ENCODE data around the gene KRT76.
"Not testable (repeated sequence)": the region's sequence is repeated elsewhere in the genome, so short reads cannot be mapped to it uniquely, and the experiment has no call there.

The KRT76 gene

DNA sequence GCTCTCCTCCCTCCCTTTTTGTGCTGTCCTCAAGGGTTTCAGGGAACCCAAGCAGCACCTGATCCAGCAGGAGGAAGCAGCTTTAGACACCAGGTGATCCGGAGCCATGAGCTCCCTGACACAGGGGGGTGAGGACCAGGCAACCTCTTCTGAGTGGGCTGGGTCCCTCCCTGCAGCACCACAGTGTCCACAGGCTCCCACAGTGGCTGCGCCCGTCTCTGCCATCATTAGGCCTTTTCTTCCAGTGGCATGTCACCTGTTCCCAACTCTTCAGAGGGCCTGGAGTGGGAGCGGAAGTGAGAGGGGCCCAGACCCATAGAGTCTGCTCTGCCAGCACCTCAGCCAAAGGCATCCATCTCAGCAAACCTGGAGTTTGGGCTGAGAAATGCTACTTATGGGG, 421 bp upstream of the KRT76 start:
- DNase-seq = no peak

DNA sequence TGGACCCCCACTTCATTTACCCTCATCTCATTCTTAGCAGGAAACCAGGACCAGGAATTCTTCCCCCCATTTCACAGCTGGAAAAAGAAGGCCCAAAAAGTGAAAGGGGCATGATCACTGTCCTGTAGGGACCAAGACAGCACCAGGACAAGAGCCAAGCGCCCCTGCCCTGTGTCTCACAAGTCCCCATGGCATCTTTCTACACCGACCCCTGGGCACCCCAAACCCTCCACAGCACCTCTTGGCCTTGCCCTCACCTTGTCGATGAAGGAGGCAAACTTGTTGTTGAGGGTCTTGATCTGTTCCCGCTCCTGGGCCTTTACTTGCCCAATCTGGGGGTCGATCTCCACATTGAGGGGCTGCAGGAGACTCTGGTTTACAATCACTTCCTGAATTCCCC, 710 bp downstream of the KRT76 start:
- DNase-seq = no peak

DNA sequence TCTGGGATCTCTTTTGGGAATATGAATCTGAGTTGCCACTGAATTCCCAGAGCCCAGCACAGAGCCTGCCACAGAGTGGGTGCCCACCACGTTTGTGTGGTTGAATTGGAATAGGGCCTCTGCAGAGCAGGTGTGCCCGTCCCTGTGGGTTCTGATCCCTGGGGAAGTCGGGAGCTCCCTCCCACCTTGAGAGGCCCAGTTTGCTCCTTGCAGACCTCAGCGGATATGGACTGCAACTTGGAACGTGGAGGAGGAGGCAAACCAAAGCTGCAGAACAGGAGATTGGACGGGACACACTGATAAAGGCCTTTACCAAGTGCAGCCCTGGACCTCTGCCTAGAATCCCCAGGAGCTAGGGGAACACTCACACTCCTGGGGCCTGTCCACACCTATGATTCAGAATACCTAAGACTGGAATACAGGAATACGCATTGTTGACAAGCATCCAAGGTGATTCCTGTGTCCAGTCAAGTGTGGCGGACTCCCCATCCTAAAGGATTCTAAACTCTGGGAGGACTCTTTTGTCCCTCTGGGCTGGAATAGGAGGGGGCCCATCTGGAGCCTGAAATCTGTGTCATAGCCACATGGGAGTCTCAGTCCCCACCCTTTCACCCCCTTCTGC, 2.4 kb downstream of the KRT76 start:
- DNase-seq = no peak

DNA sequence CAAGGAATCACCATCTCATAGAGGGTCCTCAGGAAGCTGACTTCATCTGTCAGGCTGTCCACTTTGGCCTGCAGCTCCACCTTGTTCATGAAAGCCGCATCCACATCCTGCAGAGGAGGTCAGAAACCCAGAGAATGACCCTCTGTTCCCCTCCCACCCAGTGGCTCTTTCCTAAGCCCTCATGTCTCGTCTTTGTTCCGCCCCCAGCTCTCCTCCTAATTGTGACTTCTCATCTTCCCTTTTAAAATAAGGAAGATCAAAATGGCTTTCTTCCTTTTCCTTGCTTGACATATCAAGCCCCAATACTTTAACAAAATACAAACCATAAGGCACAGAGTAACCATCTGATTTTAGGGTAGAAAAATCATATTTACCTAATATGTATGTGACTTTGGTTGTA, 4.4 kb downstream of the KRT76 start:
- DNase-seq = no peak

DNA sequence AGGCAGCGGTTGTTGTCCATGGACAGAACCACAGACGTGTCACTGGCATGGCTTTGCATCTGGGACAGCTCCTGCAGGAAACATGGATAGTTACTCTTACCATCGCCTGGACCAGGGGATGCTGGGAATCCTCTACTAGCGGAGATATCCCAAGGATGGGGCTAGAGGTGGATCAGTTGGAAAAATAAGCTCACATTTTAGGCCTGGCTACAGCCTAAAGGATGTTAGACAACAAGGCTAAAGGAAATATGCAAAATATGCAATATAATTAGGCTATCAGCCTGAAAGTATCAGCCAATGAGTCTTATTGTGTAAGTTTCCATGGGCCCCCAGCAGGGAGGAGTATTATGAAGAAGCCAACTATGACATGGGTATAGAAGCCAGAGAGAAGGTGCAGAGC, 5.0 kb downstream of the KRT76 start:
- DNase-seq = no peak

DNA sequence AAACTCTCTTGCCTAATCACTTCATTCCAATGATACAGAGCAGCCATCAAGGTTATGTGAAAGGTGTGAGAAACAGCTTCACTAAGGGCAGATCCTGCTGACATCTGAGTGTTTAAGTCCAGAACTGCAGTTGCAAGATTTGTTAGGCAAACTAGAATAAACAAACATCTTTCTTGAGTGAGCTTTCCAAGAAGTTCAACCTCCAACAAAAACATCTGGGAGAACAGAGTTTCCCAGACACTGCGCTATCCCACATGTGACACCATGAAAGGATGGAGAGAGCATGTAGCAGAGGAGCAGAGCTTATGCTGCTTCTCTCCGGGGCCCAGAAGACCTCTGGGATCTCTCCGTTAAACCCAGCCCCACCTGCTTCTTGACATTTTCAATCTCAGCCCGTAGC, 5.6 kb downstream of the KRT76 start:
- DNase-seq = no peak

DNA sequence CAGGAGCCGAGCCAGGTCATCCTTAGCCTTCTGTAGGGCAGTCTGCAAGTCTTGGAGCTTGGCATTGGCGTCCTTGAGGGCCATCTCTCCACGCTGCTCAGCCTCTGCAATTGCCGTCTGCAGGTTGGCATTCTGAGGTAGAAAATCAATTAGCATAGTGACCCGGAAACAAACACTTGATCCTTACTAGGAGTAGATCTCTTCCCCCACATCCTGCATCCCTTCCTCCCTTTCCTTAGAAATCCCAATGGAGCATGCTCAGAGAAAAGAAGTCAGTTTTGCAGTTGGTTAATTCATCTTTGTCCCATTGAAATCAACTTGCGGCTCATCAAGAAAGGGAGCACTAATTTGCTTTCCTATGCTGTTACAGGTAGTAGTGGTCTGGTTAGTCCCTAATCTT, 6.1 kb downstream of the KRT76 start:
- DNase-seq = no peak

DNA sequence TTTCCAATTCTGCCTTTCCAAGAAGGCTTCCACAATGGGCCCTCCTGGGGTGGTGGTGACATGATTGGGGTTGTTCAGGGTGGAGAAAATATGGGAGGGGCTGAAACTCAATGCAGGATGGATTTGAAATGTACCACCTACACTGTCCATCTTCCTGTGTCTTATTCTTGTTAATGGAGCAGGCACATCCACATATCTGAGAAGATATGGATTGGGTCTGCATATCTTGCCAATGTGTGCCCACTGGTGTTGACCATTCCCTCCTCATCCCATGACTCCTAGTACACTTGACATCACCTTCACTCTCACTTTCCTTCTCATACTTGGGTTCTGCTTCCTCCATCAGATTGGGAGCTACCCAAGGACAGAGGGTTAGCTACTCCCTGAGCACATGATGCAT, 7.2 kb downstream of the KRT76 start:
- DNase-seq = no peak

DNA sequence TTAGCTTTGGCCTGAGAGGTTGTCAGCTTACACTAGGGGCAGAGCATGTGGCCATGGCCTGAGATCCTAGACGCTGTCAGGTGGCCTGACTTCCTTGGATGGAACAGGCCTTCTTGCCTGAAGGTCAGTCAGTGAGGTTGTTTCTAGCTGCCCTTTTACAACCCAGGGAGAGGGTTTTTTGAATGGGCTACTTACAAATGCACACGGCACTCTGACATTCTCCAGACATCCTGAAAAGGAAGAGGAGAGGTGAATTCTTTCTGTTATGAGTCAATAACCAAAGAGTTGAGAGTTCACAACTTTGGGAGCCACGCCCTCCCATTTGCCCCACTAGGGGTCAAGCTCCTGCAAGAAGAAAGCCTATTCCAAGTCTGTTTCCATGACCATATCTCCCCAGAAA, 7.8 kb downstream of the KRT76 start:
- DNase-seq = no peak

DNA sequence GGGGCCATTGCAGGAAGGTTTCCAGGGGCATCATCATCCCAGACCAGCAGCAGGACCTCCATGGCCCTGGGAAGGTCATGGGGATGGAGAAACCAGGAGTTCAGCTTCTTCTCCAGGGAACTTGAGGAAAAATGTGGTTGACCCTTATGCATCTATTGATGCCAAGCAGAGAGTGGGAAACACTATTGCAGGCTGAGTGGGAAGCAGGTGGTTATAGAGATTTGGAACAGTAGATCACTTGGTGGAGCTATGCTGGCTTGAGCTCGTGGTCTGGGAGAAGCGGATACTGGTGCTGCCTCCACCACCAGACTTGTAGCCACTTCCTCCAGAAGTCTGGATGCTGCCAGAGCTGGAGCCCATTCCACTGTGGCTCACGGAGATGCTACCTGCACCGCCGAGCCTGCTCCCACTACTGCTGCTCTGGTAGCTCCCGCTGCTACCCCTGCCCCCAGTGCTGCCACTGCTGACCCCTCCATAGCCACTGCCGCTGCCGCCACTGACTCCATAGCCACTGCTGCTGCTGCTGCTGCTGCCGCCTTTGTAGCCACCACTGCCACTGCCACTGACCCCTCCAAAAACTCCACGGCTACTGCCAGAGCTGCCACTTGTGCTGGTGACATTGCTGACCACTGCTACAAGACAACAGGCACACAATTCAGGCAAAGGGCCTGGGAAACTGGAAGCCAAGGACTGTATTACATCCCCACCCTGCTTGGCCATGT, 8.5 kb downstream of the KRT76 start:
- DNase-seq = no peak

DNA sequence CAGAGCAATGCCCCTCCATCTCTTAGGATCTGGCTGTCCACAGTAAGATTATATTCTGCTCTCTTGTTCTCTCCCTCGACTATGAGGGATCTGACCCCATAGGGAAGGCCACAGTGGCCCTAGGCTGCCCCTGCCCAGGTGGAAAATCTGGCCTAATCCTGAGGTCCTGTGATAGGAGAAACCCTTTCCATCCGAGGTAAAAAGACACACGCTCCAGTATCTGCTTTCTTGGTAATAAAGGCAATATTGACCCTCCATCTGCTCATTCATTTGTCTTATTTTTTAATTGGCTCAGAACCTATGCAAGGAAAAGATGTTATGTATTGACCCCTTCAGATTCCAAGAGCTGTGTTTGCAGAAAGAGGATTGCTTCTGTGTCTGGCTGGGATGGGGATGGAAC, 9.7 kb downstream of the KRT76 start:
- DNase-seq = no peak

DNA sequence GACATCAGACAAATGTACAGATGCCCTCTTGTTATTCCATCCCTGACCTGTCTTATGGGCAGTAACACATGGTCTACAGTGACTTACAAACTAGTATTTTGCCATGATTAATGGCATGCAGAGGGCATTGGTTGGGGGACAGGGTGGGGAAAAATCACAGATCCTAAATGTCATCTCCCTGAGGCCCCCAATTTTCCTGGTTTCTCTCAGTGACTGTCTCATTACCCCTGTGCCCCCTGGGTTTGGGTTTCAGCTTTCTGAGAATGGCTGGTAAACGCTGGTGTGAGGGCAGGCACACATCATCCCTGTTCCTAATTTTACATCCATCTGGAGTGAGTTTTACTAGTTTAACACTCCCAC, 10.1 kb downstream of the KRT76 start:
- no peak for DNase-seq

DNA sequence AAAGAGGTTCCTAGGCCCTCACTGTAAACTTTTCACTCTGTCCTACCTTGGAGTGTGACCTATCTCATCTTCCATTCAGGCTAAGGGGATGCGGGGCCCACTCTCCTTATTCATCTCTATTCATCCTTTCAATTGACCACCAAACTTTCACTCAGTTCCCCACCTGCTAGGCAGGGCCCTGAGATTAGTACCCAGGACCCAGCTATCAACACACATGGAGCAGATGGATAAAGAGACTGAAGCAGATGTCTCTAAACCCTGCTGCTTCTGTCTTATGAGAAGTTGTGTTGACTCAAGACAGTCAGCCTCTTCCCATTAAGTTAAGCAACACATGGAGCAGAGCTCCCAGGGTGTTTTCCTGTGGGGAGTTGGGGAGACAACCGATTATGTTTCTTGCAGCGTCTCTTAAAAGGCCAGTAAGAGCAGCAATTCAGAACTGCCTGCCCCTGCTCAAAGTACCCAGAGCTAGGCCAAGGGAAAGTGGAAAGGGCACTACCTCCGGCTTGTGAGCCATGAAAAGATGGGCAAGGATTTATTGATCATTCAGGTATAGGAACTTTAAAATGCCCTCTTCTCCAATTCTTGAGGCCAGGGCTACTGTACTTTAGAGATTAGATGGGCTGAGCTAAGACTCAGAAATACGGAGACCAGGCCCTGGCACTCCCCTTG, 10.7 kb downstream of the KRT76 start:
- no peak for DNase-seq

DNA sequence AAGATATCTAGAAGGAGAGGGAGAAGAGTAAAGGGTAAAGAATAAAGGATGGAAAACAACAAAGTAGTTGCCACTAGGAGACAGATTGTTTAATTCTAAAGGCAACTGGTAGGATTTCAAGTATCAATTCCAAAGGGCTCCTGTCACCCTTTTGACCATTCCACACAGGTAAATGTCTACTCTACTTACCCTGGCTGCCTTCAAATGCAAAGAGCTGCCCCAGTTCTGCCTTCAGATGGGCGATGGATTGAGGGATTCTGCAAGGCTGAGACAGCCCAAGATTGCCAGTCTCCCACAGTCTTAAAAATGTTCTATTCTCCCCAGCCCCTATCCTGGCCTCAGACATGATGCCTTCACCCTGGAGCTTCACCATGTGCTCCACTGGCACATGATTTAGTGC, 11.4 kb downstream of the KRT76 start:
- no peak for DNase-seq

DNA sequence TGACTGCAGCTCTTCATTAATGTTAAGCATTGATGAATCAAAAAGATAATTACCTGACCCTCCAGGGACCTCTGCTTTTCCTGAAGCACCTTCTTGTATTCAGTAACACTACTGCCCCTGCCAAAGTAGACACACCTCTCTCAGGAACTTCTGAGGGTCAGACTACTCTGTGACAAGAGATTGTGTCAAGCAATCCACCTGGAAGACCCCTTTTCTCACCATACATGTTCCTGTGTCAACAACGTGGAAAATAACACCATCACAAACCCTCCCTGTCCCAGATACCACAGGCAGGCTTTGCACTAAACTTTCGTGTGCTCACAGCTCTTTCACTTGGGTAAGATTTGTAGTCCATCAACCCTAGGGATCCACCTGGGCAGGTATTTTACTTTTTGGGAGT, 13.2 kb downstream of the KRT76 start:
- no peak for DNase-seq

DNA sequence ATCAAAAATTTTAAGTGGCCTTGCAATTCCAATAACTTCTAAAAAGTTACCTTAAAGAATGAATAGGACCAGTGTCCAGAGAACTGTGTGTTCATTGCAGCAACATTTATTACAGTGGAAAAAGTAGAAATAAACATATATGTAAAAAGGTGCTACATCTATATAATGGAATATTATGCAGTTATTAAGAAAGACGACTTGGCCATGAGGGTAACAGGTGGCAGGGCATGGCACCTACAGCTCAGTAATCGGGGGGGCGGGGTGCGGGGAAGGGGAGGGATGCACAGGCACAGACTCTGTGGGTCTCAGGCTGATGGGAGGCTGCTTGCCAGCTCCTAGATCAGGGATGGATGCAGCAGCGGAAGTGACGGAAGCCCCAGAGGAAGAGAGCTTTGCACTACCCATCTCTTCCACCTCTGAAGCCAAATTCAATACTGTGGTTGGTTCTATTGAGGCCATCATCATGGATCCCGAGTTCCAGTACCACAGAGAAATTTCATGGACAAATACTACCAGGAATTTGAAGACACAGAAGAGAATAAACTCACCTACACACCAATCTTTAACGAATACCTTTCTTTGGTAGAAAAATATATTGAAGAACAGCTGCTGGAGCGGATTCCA, 14.0 kb downstream of the KRT76 start:
- no peak for DNase-seq

DNA sequence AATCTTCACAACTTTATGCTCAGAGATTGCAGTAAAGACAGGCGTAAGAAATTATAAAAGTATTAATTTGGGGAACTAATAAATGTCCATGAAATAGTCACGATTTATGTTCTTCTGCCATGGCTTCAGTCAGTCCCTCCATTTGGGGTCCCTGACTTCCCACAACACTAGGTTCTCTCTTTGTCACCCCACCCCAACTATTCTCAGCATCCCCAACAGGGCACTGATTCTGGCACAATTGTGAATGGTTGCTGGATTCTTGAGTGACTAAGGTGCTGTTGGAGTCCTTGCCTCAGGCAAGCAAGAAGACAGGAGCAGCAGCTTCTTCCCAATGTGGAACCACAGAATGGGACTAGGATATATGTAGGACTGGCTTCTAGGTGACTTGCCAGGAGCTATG, 15.3 kb downstream of the KRT76 start:
- DNase-seq = no peak

DNA sequence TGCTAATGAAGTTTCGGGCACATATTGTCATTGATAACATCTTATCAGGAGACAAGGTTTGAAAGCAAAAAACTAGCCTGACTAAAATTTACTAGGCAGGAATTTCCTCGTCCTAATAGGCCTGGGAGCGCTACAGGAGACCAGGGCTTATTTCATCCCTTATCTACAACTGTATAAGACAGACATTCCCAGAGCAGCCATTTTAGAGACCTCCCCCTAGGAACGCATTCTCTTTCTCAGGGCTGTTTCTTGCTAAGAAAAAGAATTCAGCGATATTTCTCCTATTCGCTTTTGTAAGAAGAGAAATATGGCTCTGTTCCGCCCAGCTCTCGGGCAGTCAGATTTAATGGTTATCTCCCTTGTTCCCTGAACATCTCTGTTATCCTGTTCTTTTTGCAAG, 15.9 kb downstream of the KRT76 start:
- DNase-seq = not testable (repeated sequence)

DNA sequence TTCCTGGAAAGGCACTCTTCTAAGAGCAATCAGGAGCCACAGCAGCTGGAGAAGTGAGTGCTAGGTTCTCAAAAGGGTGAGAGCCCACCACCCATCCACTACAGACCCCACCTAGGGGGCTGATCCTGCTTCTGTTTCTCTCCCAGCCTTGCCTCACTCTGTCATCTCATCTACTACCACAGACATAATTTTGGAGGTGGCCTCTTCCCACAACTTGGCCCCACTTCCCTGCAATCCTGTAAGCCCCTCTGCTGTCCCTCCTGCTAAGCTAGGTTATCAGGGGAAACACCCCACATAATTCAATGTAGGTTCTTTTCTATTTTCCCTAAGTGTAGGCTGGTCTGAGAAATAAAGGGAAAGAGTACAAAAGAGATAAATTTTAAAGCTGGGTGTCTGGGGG, 16.5 kb downstream of the KRT76 start:
- DNase-seq = no peak

DNA sequence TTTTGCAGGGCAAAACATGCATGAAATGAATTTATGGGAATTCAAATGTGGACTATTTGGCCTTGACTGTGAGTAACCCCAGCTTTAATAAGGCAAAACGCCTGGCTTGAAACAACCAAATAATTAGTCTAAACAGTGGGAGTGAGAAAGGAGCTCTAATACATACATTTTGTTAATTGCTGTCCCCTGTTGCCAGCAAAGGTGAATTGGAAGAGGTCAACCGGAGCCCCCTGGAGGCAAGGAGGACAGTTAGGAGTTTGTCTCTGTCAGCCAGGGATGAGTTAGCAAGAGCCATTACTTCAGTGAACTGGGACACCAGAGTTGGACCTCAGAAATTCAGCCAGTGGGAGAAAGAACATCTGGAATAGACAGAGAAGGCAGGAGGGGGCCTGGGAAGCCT, 17.4 kb downstream of the KRT76 start:
- peak; percentile 20 for DNase-seq

DNA sequence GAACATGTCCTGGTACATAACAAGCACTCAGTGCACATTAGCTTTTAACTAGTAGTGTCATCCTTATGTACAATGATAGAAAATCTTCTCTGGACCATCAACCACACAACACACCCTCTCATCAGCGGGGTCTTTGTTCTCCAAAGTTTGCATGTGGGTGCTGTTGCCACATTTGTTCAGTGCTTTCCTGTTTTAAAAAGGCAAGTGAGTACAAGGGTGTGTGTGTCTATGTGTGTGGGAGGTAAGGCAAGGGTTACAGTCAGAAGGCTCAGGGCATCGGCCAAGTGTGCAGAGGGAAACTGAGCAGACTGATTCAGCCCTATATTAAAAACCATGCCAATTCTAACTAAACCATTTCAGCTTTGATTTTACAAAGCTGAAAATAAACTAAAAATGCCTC, 17.9 kb downstream of the KRT76 start:
- no peak for DNase-seq

DNA sequence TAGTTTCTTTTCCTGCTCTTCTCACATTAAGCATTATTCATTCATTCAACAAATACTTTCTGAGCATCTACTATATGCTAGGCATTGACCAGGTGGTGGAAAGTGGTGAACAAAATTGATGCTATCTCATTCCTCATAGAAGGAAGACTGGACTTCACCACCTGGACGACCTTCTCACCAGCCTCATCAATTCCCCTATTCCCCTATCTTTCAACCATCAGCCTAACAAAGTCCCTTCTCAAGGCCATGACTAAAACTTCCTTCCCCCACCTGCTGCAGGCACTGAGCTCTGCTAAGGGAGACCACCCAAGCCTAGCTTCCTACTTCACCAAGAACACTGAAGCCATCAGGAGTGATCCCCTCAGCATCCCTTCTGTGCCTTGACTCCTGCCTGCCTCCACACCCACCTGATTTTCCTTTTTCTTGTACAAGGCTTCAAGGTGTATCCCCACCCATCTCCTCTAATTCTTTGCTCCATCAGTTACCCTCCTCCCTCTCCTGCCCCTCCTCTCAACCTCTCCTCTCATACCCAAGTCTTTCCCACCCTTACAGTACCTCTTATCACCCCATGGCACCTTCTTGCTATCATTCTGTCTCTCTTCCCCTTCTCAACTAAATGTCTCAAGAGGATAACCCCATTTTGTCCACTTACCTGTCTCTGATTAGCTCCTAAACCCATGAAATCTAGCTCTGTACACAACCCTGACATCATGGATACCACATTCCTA, 19.5 kb downstream of the KRT76 start:
- no peak for DNase-seq

DNA sequence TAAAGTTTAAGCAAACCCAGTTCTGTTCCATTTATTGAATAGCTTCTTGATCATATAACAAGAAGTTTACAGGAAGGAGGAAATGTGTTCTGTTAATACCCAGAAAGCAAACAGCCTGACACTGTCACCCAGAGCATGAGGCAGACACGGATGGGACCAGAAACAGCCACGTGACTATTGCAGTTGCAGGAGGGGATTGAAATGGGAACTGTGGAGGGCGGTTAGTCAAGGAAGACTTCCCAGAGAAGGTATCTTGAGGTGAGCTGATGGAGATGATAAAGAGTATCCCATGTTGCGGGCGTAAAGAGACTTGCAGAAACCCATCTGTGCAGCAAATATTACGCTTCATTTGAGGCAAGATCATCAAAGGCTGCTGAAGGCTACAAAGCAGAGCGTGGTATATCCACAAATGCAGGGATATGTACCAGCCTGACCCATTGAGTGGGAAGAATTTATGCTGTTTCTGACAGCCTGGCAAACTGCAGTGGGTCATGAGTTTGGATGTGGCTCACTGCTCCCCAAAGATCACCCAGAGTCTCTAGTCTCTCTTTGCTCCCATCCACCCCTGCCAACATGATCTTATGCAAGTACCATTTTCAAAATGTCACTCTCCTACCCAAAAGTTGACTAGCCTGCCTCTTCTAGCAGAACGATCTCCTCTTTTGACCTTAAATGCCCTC, 20.7 kb downstream of the KRT76 start:
- no peak for DNase-seq

Data from hematopoietic multipotent progenitor cell treated with erythropoietin and hydrocortisone succinate and interleukin-3 and kit ligand, for 4 days (in vitro differentiated cells).